Liver (tissue), 3 donors: Measurements from ENCODE around the gene LEMD1.

Experiments used
- EGR1 ChIP-seq, 2 donors: IDR thresholded peaks; 2 replicates each; pipeline ENCODE4 v1.6.1; 2016 to 2018; ENCODE audit warnings: antibody characterized with exemption in 2 of 2, low read depth in 2 of 2
- JUND ChIP-seq, 2 donors: IDR thresholded peaks; 2 replicates each; pipeline ENCODE4 v1.6.1; 2016; ENCODE audit warnings: antibody characterized with exemption in 2 of 2
- RXRA ChIP-seq, 2 donors: IDR thresholded peaks; 2 replicates each; pipeline ENCODE4 v1.6.1; 2017 to 2018; ENCODE audit warnings: antibody characterized with exemption in 2 of 2, mild to moderate bottlenecking in 1 of 2
- TAF1 ChIP-seq: conservative IDR thresholded peaks from 2 replicates; pipeline ENCODE4 v1.6.1; 2016; ENCODE audit warnings: antibody characterized with exemption, mild to moderate bottlenecking
- TF ChIP-seq, protein P1 (sequence below): fragments of 150-350 bp; IDR thresholded peaks from 2 replicates; pipeline ENCODE4 v1.5.1; 2017; ENCODE audit warnings: improper control_type of control experiment, low read depth, low read length; ENCODE audit not compliant: missing input control
- TF ChIP-seq, protein P2 (sequence below): IDR thresholded peaks from 2 replicates; pipeline ENCODE4 v1.6.1; 2016; ENCODE audit warnings: antibody characterized with exemption
- donor health status: healthy.
- donor health status: healthy.

DNA sequence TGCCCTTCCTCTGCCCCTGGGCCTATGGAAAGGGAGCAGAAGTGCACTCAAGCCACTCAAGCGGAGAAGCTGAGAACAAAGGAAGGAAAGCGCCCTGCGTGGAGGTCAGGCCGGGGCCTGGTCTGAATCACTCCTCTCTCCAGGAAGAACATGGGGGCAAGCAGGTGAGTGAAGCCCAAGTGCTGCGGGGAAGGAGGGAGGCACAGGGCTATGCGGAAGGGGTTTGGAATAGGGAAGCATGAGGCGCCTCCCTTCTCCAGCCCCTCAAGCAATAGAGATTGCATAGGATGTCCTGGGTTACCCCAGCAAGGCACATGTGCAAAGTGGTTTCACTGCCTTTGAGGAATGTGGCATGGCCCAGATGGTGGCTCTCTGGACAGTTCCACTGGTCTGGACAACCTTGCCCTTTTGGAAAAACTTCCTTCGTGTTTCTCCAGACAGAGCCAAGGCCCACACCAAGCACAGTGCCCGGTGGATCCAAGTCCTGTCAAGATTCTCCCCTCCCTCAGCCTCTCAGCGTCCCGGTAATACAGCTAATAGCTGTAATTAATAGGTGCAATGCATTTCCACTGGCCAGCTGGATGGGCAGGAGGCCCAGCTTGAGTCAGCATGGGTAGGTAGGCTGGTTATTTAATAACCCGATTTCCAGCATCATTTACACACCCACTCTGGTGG, 20.3 kb upstream of the LEMD1 start:
- TF ChIP-seq, protein P1, sequence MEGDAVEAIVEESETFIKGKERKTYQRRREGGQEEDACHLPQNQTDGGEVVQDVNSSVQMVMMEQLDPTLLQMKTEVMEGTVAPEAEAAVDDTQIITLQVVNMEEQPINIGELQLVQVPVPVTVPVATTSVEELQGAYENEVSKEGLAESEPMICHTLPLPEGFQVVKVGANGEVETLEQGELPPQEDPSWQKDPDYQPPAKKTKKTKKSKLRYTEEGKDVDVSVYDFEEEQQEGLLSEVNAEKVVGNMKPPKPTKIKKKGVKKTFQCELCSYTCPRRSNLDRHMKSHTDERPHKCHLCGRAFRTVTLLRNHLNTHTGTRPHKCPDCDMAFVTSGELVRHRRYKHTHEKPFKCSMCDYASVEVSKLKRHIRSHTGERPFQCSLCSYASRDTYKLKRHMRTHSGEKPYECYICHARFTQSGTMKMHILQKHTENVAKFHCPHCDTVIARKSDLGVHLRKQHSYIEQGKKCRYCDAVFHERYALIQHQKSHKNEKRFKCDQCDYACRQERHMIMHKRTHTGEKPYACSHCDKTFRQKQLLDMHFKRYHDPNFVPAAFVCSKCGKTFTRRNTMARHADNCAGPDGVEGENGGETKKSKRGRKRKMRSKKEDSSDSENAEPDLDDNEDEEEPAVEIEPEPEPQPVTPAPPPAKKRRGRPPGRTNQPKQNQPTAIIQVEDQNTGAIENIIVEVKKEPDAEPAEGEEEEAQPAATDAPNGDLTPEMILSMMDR: no peak
- no peak for TF ChIP-seq TAF1
- TF ChIP-seq EGR1 (IDR thresholded peaks at IDR 0.05; ENCODE audit: low read depth in 2 of 2): no peak
- TF ChIP-seq JUND (IDR thresholded peaks at IDR 0.05): no peak
- TF ChIP-seq, protein P2, sequence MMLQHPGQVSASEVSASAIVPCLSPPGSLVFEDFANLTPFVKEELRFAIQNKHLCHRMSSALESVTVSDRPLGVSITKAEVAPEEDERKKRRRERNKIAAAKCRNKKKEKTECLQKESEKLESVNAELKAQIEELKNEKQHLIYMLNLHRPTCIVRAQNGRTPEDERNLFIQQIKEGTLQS: no peak
- no peak for TF ChIP-seq RXRA (IDR thresholded peaks at IDR 0.05)
